T-helper 1 cell treated with Interleukin-12 subunit alpha and Interleukin-12 subunit beta and Interleukin-4 antibody, amounts not matched to agents 30 μg/mL and 1 μg/mL, for 36 hours (primary cell): ENCODE measurements around the gene CTXN1.
A peak's percentile ranks its signal among the peaks of the same experiment; 100 is the strongest.

Experiments
- H3K27ac Mint-ChIP-seq: one replicate; pipeline ENCODE4 v1.8.0; 2021; ENCODE audit warnings: mild to moderate bottlenecking, mixed read lengths
- H3K27me3 Mint-ChIP-seq: one replicate; pipeline ENCODE4 v1.8.0; 2021; ENCODE audit warnings: low read depth, mixed read lengths
- H3K36me3 Mint-ChIP-seq: one replicate; pipeline ENCODE4 v1.8.0; 2021; ENCODE audit warnings: low read depth, mixed read lengths
- H3K4me1 Mint-ChIP-seq: one replicate; pipeline ENCODE4 v1.8.0; 2021; ENCODE audit warnings: low read depth, mixed read lengths
- H3K4me3 Mint-ChIP-seq: one replicate; pipeline ENCODE4 v1.8.0; 2021; ENCODE audit warnings: mild to moderate bottlenecking, moderate library complexity, mixed read lengths
- H3K9me3 Mint-ChIP-seq: one replicate; pipeline ENCODE4 v1.8.0; 2021; ENCODE audit warnings: mixed read lengths

CTXN1 gene

DNA sequence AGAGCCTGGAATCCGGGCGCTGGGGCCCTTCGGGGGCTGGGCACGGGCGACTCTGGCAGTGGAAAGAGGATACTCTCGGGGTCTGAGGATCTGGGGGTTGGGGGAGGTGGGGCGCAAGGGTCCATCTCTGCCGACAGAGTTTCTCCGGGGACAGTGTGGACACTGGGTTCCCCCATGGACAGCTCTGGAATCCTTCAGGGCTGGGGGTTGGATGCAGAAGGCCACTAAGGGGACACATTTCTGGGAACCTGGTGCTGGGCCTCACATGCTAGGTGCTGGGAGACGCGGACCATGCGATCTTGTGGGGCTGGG lies 9.0 kb downstream of the CTXN1 start:
- peak overlapping the region; percentile 68 for H3K27ac Mint-ChIP-seq
- peak overlapping the region; percentile 81 for H3K4me3 Mint-ChIP-seq
- peaks cover 27% of the 10 kb centered on the region for H3K4me1 Mint-ChIP-seq
- H3K27me3 Mint-ChIP-seq = peaks cover 29% of the 10 kb centered on the region
- H3K36me3 Mint-ChIP-seq = peaks cover 11% of the 10 kb centered on the region
- H3K9me3 Mint-ChIP-seq = no peaks in the 10 kb centered on the region

DNA sequence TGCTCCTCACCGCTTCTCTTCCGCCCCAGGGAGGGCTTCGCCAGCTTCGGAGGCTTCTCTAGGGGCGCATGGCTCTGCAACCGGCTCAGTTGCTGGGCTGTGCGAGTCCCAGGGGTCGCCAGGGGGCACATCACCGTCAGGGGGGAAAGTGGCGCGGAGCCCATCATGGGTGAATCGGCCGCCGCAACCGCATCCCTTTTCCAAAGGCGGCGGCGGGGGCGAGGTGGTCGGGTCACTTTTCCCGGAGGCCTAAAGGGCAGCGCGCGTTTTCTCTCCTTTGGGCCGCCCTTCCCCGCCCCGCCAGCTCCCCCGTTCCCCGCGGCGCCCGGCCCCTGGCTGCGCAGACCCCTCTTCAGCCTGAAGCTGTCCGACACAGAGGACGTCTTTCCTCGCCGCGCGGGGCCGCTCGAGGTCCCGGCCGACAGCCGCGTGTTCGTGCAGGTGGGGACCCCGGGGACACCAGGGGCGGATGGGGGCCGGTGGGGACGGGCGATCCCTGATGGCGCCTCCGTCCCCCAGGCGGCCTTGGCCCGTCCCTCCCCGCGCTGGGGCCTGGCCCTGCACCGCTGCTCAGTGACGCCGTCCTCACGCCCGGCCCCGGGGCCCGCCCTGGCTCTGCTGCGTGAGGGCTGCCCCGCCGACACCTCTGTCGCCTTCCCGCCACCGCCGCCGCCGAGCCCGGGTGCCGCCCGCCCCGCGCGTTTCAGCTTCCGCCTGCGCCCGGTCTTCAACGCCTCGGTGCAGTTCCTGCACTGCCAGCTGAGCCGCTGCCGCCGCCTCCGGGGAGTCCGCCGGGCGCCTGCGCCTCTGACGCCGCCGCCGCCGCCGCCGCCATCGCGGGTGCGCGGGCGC lies 9.6 kb downstream of the CTXN1 start:
- Mint-ChIP-seq H3K4me3 (peak overlapping the region; percentile 81), H3K27ac (no peak overlapping the region), H3K4me1 (peaks cover 21% of the 10 kb centered on the region), H3K9me3 (no peaks in the 10 kb centered on the region), H3K27me3 (peaks cover 29% of the 10 kb centered on the region), H3K36me3 (peaks cover 11% of the 10 kb centered on the region)

DNA sequence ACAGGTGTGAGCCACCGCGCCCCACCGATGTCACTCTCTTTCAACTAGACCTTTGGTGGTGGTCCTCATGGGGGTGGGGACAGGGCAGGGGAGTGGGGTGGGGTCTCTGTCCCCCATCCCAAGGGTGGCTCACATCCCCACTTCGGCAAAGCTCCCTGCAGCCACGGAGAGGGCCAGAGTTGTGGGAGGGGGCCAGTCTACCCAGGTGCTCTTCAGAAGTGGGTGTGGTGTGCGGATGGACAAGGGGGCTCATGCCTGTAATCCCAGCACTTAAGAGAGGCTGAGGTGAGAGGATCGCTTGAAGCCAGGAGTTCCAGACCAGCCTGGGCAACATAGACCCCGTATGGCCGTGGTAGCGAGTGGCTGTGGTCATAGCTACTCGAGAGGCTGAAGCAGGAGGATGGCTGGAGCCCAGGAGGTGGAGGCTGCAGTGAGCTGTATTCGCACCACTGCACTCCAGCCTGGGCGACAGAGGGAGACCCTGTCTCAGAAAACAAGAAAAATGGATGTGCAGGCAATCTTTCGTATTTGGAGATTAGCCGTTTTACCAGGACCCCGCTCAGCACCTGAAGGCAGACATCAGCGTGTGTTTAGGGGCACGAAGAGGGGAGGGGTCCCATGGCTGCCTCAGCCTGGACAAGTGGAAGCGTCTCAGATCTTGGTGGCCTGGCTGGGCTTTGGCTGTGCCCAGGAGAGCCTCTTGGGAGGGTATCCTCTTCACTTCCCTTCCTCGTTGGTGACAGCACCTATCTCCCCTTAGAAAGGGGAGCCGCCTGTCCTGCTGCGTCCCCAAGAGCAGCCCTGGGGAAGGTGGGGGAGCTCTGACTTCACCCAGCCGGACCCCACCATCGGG lies 10.5 kb downstream of the CTXN1 start:
- H3K36me3 Mint-ChIP-seq = peaks cover 12% of the 10 kb centered on the region
- H3K9me3 Mint-ChIP-seq = no peaks in the 10 kb centered on the region
- peaks cover 16% of the 10 kb centered on the region for H3K4me1 Mint-ChIP-seq
- H3K27ac Mint-ChIP-seq = no peak overlapping the region
- peak overlapping the region; percentile 57 for H3K4me3 Mint-ChIP-seq
- H3K27me3 Mint-ChIP-seq = peaks cover 29% of the 10 kb centered on the region

DNA sequence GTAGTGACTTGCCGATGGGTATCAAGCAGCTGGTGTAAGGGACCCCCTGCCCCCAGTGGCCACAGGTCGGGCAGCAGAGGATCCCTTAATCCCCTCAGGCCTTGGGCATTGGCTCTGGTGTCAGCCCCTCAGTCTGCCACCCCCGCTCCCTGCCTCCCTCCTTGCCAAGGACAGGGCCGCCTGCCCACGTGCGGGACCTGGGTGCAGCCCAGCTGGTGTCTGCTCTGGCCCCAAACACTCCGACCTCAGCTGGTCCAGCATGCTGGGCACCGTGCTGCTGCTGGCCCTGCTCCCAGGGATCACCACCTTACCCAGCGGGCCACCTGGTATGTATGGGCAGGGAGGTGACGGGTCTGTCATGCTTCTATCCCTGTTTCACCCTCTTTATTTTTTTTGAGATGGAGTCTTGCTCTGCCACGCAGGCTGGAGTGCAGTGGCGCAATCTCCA lies 11.3 kb downstream of the CTXN1 start, which contains the start of gene TGFBR3L:
Gene TGFBR3L, plus strand, starts transcription at position 233 of the 448 bp plus-strand sequence.
- Mint-ChIP-seq H3K36me3 (peaks cover 12% of the 10 kb centered on the region), H3K4me1 (peaks cover 11% of the 10 kb centered on the region), H3K4me3 (peak within 1 kb of the TSS; percentile 57), H3K9me3 (no peaks in the 10 kb centered on the region), H3K27ac (no peak within 1 kb of the TSS), H3K27me3 (peaks cover 24% of the 10 kb centered on the region)

DNA sequence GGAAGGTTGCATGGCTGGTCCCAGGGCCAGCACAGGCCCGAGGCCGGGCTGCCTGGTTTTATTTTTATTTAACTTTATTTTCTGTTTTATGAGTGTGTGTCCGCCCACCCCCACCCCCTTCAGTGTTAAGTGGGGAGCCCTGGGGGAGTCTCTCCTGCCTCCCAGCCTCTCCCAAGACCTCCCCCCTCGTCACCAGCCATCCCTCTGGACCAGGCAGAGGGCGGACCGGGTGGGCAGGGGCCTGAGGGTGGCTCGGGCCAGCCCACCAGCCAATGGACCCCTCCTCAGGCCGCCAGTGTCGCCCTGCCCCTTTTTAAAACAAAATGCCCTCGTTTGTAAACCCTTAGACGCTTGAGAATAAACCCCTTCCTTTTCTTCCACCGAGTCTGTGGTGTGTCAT lies 11.8 kb downstream of the CTXN1 start:
- no peak overlapping the region for H3K4me3 Mint-ChIP-seq
- H3K4me1 Mint-ChIP-seq = peaks cover 8% of the 10 kb centered on the region
- peaks cover 22% of the 10 kb centered on the region for H3K27me3 Mint-ChIP-seq
- H3K9me3 Mint-ChIP-seq = no peaks in the 10 kb centered on the region
- no peak overlapping the region for H3K27ac Mint-ChIP-seq
- H3K36me3 Mint-ChIP-seq = peaks cover 12% of the 10 kb centered on the region

DNA sequence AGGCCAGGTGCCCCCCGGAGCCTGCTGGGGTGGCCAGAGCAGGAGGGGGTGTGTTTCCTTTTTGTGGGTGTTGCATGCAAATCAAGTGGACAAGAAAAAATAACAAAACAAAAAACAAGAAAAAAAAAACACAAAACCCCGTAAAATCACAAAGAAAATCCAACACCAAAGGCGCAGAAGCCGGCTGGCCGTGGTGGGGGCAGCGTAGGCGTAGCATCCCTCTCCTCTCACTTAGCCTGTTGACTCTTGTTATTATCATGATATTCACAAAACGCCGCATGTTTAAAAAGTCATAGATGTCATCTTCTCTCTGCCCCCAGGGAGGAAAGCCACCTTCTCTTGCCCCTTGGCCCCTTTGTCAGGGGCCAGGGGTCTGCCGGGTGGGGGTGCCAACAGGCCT lies 12.3 kb downstream of the CTXN1 start:
- Mint-ChIP-seq H3K9me3 (no peaks in the 10 kb centered on the region), H3K27me3 (peaks cover 22% of the 10 kb centered on the region), H3K4me1 (peaks cover 8% of the 10 kb centered on the region), H3K4me3 (no peak overlapping the region), H3K27ac (no peak overlapping the region), H3K36me3 (peaks cover 12% of the 10 kb centered on the region)

DNA sequence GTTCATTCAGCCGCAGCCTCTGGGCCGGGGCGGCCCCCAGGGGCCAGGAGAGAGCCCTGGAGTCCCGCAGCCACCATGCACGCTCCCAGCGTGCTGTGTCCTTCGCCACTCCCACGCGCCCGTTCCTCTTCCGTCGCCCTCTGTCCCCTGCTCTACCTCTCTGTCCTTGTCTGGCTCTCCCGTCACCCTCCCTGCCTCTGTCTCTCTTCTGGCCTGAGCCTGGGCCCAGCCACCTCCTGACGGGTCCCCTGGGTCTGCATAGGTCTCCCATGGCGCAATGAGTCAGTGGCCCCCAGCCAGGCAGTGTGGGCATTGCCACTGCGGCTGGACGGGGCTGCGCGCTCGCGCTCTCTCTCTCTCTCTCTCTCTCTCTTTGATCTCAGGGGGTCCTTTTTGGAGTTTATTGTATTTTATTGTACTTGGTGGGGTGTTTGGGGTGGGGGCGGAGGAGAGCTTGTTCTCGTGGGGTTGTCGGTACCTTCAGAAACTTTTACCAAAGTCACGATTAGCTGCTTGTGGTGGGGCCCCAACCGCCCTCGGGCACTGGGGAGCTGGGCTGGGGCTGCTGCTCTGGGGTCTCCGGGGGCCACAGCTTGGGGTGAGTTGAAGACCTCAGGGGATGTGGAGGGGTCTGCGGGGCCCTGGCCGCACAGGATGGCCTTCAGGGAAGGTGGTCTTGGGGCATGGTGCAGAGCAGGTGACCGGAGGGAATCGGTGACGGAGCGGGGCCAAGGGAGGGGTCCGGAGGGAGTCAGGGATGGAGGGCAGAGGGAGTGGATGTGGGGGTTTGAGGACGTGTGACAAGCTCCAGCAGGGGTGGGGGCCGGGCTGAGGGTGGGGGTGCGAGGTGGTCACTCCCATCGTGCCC lies 13.0 kb downstream of the CTXN1 start:
- no peaks in the 10 kb centered on the region for H3K9me3 Mint-ChIP-seq
- H3K4me1 Mint-ChIP-seq = peaks cover 5% of the 10 kb centered on the region
- no peak overlapping the region for H3K4me3 Mint-ChIP-seq
- H3K27me3 Mint-ChIP-seq = peaks cover 15% of the 10 kb centered on the region
- peaks cover 12% of the 10 kb centered on the region for H3K36me3 Mint-ChIP-seq
- no peak overlapping the region for H3K27ac Mint-ChIP-seq

DNA sequence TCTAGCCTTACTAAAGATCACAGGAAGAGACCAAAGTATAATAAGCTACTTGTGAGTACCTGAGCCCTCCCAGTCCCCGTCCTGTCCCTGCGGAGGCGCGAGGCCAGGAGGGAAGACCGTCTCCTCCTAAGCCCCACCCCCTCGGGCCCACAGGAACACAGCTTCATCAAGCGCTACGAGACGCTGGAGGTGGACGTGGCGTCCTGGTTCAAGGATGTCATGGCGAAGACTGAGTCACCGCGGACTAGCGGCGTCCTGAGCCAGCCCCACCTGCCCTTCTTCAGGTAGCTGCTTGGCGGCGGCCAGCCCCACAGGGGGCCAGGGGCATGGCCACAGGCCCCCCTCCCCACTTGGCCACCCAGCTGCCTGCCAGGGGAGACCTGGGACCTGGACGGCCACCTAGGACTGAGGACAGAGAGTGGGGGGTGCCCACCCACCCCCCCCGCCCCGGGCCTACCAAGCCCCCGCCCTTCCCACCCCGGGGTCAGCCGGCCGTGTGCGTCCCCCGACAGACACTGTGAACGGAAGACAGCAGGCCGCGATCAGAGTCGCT lies 13.7 kb downstream of the CTXN1 start:
- peaks cover 13% of the 10 kb centered on the region for H3K27me3 Mint-ChIP-seq
- no peak overlapping the region for H3K27ac Mint-ChIP-seq
- H3K9me3 Mint-ChIP-seq = no peaks in the 10 kb centered on the region

DNA sequence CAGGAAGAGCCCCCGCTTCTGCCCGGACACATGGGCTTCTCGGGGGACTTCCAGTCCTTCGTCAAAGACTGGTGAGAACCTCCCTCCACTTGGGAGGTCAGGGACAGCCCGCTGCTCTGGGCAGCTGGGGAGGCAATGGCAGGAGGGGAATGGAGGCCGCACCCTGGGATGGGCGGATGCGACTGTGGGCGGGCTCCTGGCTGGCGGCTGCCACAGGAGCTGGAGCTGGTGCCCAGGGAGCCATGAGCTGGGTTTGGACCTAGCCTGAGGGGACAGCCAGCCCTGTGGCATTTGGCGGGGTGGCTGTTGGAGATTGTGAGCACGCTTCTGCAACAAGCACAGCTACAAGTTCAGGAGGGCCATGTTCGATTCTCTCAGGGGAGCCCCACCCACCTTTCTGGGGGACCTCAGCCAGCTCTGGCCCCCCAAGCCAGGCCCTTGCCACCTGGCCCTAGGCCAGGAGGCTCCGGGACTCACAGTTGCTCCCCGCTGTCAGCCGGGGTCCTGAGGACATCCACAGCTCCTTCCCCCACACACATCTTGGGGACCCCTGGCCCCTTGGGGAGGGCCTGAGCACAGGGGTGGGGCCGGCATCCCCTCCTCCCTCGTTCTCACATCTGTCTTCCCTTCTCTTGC lies 14.3 kb downstream of the CTXN1 start:
- H3K27me3 Mint-ChIP-seq = peaks cover 8% of the 10 kb centered on the region
- peaks cover 3% of the 10 kb centered on the region for H3K4me1 Mint-ChIP-seq
- no peak overlapping the region for H3K27ac Mint-ChIP-seq
- H3K36me3 Mint-ChIP-seq = peaks cover 10% of the 10 kb centered on the region
- no peak overlapping the region for H3K4me3 Mint-ChIP-seq
- H3K9me3 Mint-ChIP-seq = no peaks in the 10 kb centered on the region

More for the DNA sequence above, 13.7 kb downstream of the CTXN1 start:
- no peak overlapping the region for H3K4me3 Mint-ChIP-seq
- H3K36me3 Mint-ChIP-seq = peaks cover 12% of the 10 kb centered on the region
- peaks cover 5% of the 10 kb centered on the region for H3K4me1 Mint-ChIP-seq

DNA sequence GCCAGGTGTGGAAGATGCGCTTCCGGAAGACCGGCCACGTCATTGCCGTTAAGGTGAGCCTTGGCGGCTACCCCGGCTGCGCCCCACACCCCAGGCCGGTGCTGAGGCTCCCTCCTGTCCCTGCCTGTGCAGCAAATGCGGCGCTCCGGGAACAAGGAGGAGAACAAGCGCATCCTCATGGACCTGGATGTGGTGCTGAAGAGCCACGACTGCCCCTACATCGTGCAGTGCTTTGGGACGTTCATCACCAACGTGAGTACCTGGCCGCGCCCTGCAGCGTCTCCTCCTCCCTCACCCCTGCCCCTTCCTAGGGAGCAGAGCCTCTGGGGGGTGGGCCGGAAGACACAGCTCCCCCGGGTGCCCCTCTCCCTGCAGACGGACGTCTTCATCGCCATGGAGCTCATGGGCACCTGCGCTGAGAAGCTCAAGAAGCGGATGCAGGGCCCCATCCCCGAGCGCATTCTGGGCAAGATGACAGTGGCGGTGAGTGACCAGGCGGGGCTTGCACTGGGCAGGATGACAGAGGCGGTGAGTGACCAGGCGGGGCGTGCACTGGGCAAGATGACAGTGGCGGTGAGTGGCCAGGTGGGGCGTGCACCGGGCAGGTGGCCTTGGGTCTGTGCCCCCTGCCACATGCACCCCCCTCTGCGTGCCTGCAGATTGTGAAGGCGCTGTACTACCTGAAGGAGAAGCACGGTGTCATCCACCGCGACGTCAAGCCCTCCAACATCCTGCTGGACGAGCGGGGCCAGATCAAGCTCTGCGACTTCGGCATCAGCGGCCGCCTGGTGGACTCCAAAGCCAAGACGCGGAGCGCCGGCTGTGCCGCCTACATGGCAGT lies 15.4 kb downstream of the CTXN1 start:
- Mint-ChIP-seq H3K4me3 (no peak overlapping the region), H3K4me1 (peaks cover 5% of the 10 kb centered on the region), H3K27ac (no peak overlapping the region), H3K27me3 (peaks cover 3% of the 10 kb centered on the region), H3K9me3 (no peaks in the 10 kb centered on the region), H3K36me3 (peaks cover 11% of the 10 kb centered on the region)

DNA sequence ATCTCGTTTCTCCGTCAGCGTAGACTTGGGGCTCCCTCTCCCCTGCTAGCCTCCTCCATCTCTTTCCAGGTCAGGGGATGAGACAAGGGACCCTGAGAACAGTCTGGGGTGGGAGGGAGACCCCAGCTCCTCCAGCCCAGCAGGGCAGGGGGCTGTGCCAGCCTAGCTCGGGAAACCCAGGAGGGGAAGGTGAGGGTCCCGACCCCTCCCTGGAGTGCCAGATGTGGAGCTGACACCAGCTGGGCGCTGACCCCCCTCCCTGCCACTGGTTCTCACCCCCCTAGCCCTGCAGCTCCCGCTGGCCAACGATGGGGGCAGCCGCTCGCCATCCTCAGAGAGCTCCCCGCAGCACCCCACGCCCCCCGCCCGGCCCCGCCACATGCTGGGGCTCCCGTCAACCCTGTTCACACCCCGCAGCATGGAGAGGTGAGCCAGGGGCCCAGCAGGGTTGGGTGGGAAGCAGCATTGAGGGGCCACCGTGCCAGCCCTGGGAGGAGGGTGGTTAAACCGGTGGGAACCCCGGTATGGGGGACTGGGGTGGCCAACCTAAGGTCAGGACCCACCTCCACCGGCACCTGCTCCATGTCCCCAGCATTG lies 16.4 kb downstream of the CTXN1 start:
- Mint-ChIP-seq H3K36me3 (peaks cover 18% of the 10 kb centered on the region), H3K4me1 (peaks cover 10% of the 10 kb centered on the region), H3K9me3 (no peaks in the 10 kb centered on the region), H3K4me3 (no peak overlapping the region), H3K27me3 (no peaks in the 10 kb centered on the region), H3K27ac (no peak overlapping the region)

DNA sequence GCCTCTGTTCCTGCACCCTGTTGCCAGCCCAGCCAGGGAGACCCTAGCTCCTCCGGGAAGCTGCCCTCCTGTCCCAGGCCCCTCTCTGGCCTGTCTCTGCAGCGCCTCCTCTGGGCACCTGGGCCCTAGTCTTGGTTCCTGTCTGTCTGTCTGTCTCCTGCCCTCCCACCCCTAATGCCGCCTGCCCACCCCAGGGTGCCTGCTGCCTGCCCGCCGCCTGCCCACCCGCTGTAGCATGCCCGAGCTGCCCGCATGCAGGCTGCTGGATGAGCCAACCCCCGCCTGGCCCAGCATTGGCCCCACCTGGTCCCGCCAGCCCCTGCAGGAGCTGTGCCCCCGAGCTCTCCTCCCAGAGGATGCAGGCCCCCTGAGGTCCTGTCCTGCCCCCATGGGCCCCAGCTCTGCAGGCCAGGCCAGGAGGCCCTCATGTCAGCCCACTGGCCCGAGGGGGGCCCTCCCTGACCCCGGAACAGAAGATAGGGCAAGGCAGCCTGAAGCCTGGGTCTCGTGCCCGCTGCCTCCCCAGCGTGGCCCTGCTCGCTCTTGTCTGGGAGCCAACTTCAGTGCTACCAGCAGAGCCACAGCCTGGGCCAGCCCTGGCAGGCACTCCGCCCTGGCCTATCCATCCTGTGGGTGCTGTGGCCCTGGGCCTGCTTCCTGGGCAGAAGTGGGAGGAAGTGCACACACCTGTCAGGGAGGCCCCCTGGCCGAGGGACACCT lies 17.0 kb downstream of the CTXN1 start:
- Mint-ChIP-seq H3K27me3 (no peaks in the 10 kb centered on the region), H3K9me3 (no peaks in the 10 kb centered on the region), H3K4me3 (no peak overlapping the region), H3K36me3 (peaks cover 18% of the 10 kb centered on the region), H3K27ac (no peak overlapping the region), H3K4me1 (peaks cover 12% of the 10 kb centered on the region)
